Cerebellar cortex (tissue), 1 donor: ENCODE data around the gene MVD.

Experiments
- DNase-seq: peaks from one replicate; pipeline ENCODE4 v3.0.0-alpha.2; 2015; ENCODE audit warnings: low spot score

MVD gene

DNA sequence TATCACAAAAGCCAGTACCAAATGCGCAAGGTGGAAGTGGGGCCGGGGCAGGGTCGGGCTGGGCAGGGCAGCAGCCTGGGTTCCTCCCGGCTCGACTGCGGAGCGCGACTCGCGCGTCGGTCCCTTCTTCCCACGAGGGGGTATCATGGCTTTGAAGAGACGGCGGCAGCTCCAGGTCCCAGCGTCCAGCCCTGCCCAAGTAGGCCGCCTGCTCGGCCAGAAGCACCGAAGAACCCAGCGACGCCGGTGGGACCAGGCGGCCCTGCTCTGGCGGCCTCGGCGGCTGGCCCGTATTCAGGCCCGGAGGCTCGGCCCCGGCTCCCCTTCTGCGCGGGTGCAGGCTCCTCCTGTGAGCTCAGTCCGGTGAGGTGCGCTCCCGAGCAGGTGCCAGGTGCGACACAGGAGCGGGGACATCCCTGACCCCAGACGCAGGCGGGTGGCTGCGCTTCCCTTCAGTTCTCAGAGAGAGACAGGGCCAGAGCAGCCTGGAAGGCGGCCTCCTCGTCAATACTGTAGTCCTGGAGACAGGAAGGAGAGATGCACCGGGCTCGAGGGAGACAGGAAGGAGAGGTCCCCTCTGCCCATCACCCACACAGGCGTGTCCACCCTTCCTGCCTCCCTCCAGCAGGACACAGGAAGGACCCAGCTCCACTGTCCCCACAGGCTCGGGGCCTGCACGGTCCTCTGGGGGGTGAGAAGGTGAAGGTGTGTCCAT, 34.4 kb upstream of the MVD start:
- no peak for DNase-seq

DNA sequence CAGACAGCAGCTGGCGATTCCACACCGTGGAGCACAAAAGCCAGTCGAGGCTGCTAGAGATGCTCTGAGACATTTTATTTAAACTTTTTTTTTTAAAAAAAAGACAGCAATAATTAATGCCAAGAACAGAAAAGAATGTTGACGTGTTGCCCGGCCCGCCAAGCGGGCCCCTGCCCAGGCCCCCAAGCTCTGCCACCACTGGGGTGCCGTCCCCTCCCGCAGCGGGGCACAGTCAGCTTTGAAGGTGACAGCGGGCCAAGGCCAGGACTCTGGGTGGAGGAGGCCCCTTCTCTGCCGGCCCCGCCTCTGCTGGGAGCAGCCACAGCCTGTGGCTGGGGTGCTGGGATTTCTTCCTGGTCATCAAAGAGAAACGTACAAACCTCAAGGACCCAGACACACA, 33.5 kb upstream of the MVD start:
- no peak for DNase-seq

DNA sequence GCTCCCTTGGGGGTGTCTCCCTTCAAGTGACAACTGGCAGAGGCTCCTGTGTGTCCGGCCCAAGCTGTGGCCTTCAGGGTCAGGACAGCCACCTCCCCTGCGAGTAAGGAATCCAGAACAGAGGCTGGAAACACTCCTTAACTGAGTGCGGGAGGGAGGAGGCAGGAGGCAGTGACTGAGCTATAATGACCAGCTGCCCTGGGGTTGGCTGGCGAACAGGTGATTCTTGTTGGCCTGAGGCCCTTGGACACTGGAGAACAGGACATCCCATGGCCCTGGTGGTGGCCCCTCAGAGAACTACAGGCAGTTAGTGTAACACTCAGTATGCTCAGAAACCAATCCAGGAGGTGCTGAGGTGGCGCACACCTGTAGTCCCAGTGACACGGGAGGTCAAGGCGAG, 32.9 kb upstream of the MVD start:
- DNase-seq, result no peak

DNA sequence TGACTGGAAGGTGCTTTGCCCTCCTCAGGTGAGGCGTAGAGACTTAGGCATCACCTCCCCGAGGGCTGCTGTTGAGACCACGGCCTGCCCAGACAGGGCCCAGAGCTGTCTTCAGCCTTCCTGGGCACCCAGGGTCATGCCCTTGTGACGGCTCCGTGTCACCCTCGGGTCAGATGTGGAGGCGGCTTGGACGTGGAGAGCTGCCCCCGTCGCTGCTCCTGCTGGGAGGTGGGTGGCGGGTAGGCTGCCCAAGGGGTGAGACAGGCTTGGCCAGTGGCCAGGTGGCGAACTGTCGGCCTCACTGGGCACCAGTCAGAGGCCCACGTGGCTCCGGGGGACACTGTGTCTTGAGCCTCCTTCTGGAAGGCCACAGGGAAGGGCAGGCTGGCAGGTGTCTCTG, 32.3 kb upstream of the MVD start:
- DNase-seq, result no peak

DNA sequence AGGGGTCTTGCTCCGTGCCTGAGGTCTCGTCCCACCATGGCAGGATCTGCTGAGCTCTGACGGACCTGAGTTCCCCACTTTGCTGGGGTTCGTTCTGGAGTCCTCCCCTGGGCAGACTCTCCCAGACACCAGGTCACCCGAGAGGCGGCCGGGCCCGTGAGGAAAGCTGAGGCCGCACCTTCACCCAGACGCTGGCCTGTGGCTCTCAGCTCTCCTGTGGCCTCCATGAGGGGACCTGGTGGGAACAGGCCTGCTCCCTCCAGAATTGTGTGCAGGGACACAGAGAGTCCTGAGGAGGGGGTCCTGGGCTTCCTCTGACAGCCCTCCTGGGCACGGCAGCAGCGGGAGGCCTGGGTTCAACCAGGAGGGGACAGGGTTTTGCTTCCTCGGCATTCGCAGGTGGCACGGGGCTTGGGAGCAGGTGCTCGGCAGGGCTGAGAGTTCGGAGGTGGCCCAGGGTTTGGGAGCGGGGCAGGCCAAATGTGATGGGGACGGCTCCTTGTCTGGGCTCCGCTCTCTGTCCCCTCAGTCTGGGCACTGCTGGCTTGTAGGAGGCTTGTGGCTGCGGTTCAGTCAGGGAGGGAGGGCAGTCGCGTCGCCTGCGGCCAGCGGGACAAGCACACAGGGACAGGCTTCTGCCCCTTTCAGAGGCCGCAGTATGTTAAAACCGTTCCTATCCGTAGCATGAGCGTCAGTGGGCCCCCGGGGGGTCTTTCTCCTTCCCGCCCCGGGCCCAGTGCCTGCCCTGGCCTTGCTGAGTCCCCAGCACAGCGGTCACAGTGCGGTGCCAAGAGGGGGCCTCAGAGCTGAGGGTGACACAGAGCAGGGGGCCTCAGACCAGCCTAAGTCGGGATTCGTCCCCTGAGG, 31.6 kb upstream of the MVD start:
- DNase-seq, result no peak

DNA sequence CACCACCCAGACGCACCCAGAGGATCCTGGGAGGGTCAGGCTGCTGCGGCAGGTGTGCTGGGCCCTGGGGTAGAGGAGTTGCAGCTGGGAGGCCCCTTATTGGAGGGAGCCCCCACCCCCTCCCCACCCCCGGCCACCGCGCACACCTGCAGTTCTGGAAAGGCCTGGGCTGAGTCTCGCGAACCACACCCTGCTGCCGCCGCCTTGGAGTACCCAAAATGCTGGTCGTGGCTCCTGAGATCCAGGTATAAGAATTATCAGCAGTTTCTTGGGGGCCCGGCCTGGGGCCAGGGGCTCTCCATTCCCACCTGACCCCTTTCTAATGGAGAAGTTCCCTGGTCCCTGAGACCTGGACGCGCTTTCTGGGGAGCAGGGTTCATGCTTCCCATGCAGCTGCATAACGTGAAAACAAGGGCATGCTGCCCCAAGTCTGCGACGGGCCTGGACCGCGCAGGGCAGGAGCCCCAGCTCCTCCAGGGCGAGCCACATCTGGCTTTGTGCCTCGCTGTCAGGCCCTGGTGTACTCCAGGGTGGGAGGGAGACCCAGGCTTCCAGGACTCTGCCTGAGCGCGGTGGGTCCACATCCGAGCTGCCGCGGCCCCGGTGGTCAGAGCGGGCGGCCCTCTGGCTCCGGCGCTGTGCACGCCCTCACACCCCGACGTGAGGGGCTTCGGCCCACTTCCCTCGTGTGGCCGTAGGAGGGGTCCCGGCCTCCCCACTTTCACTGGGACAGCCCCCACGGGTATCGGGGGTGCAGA, 30.7 kb upstream of the MVD start:
- DNase-seq, result no peak

DNA sequence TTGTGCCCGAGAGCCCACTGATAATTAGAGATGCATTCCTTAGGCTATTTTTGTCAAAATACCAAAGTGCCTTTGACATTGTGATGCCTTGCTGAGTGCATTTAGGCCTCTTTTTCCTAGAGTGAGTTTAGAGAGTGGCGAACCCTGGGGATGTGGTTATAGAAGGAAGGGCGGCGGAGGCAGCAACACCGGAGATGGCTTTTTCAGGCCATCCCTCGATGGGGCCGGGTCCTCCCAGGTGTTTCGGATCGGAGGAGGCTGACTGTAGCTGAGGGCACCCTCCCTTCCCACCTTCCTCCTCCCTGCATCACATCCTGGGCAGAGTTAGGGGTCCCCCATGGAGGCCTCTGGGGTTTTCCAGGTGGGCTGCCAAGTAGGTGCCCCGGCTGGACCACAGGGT, 30.0 kb upstream of the MVD start:
- no peak for DNase-seq

DNA sequence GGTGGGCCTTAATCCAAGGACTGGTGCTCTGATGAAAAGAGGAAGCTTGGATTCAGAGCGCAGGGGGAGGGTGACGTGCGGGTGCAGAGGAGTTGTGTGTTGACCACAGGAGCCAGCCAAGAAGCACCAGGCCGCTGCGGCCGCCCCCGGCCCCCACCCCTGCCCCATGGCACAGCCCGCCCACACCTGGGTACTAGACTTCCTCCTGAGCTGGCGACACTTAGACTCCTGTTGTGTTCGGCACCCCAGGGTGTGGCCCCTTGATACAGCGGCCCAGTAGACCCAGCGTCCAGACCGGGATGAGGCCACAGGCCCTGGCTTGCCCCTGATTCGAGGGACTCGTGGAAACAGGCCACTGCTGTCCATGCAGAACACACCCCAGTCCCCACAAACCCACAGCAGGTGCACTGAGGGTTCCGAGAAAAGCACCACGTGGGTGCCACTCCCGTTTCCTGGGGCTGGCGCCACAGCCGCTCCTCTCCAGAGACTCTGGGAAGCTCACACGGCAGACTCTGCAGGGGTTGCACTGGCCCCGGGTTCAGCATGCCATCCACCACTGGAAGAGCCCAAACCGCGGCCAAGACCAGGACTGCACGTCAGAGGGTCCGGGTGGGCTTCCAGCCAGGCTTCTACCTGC, 29.2 kb upstream of the MVD start:
- no peak for DNase-seq

DNA sequence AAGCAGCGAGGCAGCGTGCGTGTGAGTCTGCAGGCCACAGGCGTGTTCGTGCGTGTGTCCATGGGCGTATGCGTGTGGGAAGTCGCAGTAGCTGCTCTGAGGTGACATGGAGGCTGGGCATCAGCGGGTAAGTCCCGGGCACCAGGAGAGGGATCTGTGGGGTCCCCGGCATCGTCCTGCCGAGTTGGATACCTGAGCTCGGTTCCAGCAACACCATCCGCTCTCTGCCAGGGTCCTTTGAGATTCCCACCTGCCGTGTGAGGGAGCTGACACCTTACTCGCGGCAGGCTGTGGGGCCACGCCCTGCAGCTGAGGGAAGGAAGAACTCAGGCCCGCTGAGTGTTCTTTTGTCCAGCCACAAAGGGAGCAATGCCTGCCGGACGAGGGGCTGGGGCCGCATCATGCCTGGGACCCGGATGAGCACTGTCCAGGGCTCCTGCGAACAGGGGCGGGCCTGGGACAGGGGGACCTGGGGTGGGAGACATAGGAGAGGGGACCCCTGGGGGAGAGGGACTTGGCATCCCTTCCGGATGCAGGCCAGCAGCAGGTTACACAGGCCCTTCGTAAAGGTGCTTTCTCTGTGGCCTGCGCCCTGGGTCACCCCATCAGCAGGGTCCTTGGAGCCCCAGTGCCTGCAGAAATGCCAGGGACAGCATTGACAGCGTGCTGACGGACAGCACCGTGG, 28.4 kb upstream of the MVD start:
- DNase-seq, result no peak

DNA sequence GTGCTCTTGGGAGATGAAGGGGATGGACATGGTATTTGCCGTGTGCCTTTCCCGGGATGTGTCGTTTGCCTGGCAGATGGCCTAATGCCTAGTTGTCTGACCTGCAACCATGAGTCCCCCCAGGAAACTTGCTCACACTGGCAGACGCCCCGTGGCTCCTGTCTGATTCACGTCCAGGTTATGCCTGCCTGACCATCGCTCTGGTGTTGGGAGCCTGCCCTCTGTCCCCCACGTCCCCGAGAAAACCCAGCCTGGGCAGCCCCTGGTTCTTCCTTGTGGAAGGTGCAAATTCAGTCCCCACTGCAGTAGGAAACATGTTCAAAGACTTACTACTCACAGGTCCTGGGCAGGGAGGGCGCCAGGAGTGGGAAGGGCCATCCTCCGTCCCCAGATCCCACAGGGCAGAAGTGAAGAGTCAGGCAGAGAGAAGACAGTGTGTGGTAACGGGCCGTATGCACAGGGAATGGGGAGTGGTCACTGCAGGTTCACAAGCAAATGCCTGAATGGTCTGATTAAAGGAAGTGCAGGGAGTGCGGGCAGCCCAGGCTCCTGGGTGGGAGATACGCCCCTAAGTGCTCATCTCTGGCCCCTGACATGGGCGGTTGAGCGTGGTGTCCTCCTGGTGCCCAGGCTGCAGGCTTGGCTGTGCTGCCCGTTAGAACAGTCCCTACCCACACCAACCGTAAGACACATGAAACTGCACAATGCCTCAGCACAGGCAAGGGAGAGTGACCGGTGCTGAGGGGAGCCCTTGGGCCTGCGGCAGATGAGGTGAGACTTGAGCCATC, 27.6 kb upstream of the MVD start:
- no peak for DNase-seq

DNA sequence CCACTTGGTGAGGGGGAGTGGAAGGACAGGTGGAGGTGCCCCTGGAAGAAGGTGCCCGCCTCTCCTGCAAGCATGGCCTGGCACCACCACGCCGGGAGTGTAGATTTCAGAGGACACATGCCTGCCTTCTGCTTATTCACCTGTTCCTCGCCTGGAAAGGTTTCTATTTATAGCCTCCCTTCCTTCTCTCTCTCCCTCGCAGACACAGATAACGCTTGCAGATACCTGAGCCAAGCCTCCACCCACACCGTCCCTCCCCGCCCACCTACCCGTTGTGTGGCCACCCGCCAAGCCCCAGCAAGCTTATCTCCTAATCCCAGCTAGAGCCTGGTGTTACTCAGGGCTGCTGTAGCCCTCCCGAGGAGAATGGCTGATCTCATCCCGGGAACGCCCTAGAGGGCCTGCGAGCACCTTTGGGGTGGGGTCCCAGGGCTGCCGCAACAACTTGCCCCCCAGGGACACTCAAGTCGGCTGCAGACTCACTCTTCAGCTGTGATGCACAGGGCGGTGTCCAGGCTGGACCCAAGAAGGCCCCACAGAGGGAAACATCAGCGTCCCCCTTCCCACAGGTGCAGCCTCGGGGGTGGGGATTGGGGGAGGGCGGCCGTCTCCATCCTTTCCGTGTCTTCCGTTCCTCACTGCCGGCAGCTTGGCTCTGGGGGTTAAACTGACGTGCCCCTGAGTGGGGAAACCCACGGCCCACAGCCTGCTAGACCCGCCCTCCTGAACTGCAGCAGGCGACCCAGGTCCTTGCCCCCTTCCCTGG, 25.3 kb upstream of the MVD start:
- DNase-seq, result peak; percentile 79

DNA sequence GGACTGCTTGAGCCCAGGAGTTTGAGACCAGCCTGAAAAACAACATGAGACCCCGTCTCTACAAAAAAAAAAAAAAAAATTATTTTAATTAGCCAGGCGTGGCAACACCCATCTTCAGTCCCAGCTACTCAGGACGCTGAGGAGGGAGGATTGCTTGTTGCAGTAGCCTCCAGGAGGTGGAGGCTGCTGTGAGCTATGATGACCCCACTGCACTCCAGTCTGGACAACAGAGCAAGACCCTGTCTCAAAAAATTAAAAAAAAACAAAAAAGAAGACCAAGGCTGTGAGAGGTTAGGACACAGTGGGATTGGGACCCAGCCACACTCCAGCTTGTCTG, 24.8 kb upstream of the MVD start:
- no peak for DNase-seq

DNA sequence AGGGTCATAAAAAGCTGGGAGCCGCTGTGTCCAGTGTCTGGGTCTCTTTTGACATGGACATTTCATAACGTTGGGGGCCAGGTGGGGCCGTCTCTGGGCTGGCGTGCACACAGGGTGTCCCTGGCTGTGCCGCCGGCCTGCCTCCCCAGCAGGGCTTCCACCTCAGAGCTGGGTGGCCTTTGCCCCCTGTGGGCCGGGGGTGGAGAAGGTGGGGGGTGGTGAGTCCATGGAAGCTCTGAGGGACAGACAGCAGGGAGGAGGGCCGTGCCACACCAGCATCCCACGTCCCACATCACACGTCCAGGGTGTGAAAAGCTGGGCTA, 24.3 kb upstream of the MVD start:
- no peak for DNase-seq

DNA sequence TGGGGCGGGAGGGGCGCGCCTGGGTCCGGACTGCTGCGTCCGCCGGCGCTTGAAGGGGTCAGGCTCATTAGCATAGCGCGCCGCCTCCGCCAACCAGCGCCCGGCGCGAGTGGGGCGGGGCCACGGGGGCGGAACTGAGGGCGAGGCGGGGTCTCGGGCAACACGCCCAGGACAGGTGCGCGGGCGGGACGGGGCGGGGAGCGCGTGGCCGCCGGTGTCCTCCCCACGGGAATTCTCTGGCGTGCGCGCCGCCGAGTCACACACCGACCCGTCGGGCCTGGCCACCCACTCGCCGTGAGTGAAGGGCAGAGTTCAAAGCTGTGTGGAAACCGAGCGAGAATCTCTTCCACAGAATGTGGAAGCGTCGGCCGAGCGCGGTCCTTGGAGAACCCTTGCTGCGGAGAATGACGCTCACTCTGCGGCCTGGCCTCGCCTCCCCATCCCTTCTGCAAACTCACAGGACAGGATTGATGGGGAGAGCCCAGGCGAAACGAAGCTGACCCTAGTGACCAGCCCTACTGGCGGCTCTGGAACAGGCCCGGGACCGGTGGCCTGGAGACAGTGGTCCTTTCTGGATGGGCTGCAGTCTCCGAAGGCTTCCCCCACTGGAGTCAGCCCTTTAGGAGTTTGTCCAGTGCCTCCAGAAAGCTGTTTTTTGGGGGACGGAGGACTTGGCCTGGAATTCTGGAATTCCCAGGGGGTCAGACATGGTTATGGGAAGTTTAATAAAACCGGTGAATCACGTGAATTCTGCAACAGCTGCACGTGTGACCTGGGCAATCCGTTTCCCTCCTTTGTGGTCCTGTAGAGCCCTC, 23.8 kb upstream of the MVD start, which contains the start of gene SNAI3:
Gene SNAI3, minus strand, starts transcription at position 69 of the 815 bp plus-strand sequence. CDS start 101 bp downstream, outside the sequence.
- DNase-seq, result peak; percentile 68

DNA sequence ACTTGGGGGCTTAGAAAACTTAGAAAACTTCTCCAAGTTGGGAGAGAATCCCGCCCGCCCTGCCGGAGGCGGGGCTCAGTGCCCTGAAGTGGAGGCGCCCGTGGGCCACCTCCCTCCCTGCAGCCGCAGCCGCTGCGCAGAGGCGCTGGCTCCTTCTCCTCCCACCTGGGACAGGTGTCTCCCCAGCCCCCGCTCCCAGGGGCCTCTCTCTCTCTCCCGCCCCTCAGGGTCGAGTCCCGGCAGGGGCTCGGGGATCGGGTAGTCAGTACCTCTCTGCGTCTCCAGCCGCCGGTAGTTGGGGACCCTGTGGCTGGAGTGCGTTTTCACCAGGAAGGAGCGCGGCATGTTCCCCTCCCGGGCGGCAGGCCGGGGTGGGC, 23.2 kb upstream of the MVD start:
- DNase-seq, result no peak

DNA sequence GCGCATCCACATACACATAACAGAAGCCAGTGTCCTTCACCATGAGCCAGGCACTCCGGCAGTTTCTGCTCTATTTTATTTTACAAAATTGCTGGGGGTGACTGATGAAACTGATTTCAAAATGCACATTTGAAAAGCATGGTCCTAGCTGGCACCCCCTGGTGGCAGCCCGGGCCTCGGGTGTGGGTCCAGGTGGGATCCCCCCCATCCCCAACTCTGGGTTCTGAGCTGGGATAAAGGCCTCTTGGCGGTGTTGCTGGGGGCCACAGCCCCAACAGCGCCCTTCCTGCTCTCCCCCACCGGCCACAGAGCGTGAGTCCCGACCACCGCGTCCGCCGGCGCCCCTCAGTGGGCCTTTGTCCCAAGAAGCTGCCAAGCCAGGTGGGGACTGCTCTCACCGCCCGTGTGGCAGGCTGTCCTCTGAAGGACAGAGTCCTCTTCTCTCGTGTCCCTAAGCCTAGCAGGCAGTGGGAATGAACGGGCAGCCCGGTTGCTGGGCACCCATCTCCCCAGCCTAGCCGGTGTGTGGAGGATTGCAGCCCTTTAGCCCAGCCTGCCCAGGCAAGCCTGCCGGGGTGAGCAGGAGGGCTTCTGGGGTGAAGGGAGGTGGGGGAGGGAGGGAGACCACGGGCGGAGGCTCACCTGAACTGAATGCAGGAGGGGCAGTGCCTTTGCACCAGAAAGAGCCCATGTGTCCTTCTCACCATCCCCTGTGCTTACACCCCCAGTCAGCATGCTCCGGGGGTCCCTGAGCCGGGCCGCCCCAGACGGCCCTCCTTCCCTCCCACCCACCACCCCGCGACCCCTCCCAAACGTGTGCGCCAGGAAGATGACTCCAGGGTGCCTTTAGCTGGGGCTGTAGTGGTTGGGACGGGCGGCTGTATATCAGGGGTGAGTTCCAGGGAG, 22.5 kb upstream of the MVD start:
- no peak for DNase-seq

DNA sequence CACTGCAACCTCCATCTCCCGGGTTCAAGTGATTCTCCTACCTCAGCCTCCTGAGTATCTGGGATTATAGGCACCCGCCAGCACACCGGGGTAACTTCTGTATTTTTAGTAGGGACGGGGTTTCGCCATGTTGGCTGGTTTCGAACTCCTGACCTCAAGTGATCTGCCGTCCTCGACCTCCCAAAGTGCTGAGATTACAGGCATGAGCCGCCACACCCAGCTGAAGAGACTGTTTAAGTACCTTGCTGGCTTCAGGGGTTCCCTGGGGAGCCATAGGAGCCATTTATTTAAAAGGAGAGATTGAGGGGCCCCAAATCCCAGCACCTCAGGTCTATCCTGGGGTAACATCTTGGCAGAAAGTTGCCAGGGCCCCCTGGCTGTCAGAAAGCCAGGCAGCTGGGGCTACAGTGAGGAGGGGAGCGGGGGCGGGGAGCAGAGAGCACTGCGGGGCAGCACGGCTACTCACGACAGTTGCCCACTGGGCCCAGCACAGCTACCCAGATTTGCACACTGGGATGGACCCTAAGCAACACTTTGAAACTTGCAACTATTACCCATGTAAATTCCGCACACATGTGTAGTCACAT, 21.8 kb upstream of the MVD start:
- no peak for DNase-seq
